ENCODE measurements around the gene PCK1. TPM values are rescaled to one million over a fixed set of nuclear protein-coding genes. Genes with fewer than 3 reads are reported as not detected.
"Not testable (repeated sequence)": the region's sequence is repeated elsewhere in the genome, so short reads cannot be mapped to it uniquely, and the experiment has no call there.

PCK1 gene
- total RNA-seq (2021; ENCODE audit: unreplicated experiment), result 0.49 TPM
- polyA plus RNA-seq (2012), result 0.11 TPM in 1 of 2 replicates, not detected in the other
- Bru-seq, nascent RNA, result not detected
- BruChase-seq, experiment 1, labeled RNA remaining after a 6-hour chase, result not detected
- not detected for BruChase-seq, experiment 2, labeled RNA remaining after a 2-hour chase
- long read RNA-seq, result 0 reads

DNA sequence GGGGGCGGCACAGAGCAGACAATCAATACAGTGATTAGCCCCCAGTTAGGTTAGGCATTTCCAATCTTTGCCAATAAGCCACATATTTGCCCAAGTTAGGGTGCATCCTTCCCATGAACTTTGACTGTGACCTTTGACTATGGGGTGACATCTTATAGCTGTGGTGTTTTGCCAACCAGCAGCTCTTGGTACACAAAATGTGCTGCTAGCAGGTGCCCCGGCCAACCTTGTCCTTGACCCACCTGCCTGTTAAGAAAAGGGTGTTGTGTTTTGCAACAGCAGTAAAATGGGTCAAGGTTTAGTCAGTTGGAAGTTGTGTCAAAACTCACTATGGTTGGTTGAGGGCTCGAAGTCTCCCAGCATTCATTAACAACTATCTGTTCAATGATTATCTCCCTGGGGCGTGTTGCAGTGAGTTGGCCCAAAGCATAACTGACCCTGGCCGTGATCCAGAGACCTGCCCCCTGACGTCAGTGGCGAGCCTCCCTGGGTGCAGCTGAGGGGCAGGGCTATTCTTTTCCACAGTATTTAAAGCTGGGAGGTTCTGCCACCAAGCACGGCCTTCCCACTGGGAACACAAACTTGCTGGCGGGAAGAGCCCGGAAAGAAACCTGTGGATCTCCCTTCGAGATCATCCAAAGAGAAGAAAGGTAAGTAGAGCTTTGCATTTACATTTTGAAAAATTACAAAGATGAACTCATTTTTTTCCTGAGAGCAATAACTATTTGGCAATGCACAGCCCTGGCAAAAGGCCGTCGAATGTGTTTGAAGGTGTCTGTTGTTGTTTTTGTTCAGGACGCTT, at the start of gene PCK1:
PCK1 (plus strand) TSS at position 557 of the 802 bp plus-strand sequence. CDS start 302 bp downstream, outside the sequence.
- ATAC-seq (peak; percentile 55), DNase-seq (ENCODE audit: low read depth, low spot score) (no peak)
- H3K4me3 ChIP-seq (replicated peaks in 1 of 2; ENCODE audit: low read depth in 1 of 2, low read length in 2 of 2), result no peak within 1 kb of the TSS
- ChIA-PET POLR2A (no interaction called here), RAD21 (ENCODE audit: low non-redundant PET in 1 of 2, low total read pairs in 2 of 2, uncharacterized antibody in 2 of 2, unreplicated experiment in 2 of 2) (no interaction called here), CTCF (no interaction called here)
- H2AFZ ChIP-seq (ENCODE audit: low read depth, low read length, poor library complexity, severe bottlenecking), result no peak within 1 kb of the TSS
- peaks cover 2 to 13% of the 10 kb centered on the region in 2 experiments; a peak in 2 of 4 replicates for H3K4me1 ChIP-seq (ENCODE audit: control insufficient read depth in 1 of 2, insufficient read depth in 2 of 2, low read length in 2 of 2)
- no peak within 1 kb of the TSS for H3K4me2 ChIP-seq (ENCODE audit: low read length)
- no peaks in the 10 kb centered on the region for H3K79me2 ChIP-seq (ENCODE audit: insufficient read depth, low read length)
- BruUV-seq (replicated peaks), result no TSS peak
- H3K27me3 ChIP-seq (ENCODE audit: insufficient read depth, low read length), result peaks cover 54% of the 10 kb centered on the region
- H3K9ac ChIP-seq (ENCODE audit: low read length), result no peak within 1 kb of the TSS
- intact Hi-C loops (cut with micrococcal nuclease), result no loop called here
- TF ChIP-seq ZNF274 (IDR thresholded peaks at IDR 0.05; ENCODE audit: low read depth, low read length) (no peak), SP1 (IDR thresholded peaks at IDR 0.05; ENCODE audit: low read depth) (no peak), MAX (IDR thresholded peaks at IDR 0.05) (no peak), POLR2AphosphoS5 (IDR thresholded peaks at IDR 0.05; ENCODE audit: low read depth, low read length) (no peak), JUND (IDR thresholded peaks at IDR 0.05) (no peak), SIN3A (IDR thresholded peaks at IDR 0.05; ENCODE audit: low read depth) (no peak), EGR1 (IDR thresholded peaks at IDR 0.05; ENCODE audit: low read depth) (no peak), RAD21 (IDR thresholded peaks at IDR 0.05; ENCODE audit: low read depth) (no peak), POLR2A (IDR thresholded peaks at IDR 0.05; ENCODE audit: borderline replicate concordance, extremely low read depth, insufficient read depth, insufficient read length) (no peak), EZH2phosphoT487 (IDR thresholded peaks at IDR 0.05; ENCODE audit: borderline replicate concordance) (no peak), ZFX (IDR thresholded peaks at IDR 0.05) (no peak), FOSL1 (IDR thresholded peaks at IDR 0.05; ENCODE audit: low read depth) (no peak)
- TF ChIP-seq, protein P1, sequence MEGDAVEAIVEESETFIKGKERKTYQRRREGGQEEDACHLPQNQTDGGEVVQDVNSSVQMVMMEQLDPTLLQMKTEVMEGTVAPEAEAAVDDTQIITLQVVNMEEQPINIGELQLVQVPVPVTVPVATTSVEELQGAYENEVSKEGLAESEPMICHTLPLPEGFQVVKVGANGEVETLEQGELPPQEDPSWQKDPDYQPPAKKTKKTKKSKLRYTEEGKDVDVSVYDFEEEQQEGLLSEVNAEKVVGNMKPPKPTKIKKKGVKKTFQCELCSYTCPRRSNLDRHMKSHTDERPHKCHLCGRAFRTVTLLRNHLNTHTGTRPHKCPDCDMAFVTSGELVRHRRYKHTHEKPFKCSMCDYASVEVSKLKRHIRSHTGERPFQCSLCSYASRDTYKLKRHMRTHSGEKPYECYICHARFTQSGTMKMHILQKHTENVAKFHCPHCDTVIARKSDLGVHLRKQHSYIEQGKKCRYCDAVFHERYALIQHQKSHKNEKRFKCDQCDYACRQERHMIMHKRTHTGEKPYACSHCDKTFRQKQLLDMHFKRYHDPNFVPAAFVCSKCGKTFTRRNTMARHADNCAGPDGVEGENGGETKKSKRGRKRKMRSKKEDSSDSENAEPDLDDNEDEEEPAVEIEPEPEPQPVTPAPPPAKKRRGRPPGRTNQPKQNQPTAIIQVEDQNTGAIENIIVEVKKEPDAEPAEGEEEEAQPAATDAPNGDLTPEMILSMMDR (IDR thresholded peaks at IDR 0.05 in 2 of 3, conservative IDR thresholded peaks at IDR 0.05 in 1 of 3; ENCODE audit: borderline replicate concordance in 1 of 3, insufficient read depth in 1 of 3, low read depth in 2 of 3, low read length in 2 of 3), result no peak
- TF ChIP-seq, protein P2, sequence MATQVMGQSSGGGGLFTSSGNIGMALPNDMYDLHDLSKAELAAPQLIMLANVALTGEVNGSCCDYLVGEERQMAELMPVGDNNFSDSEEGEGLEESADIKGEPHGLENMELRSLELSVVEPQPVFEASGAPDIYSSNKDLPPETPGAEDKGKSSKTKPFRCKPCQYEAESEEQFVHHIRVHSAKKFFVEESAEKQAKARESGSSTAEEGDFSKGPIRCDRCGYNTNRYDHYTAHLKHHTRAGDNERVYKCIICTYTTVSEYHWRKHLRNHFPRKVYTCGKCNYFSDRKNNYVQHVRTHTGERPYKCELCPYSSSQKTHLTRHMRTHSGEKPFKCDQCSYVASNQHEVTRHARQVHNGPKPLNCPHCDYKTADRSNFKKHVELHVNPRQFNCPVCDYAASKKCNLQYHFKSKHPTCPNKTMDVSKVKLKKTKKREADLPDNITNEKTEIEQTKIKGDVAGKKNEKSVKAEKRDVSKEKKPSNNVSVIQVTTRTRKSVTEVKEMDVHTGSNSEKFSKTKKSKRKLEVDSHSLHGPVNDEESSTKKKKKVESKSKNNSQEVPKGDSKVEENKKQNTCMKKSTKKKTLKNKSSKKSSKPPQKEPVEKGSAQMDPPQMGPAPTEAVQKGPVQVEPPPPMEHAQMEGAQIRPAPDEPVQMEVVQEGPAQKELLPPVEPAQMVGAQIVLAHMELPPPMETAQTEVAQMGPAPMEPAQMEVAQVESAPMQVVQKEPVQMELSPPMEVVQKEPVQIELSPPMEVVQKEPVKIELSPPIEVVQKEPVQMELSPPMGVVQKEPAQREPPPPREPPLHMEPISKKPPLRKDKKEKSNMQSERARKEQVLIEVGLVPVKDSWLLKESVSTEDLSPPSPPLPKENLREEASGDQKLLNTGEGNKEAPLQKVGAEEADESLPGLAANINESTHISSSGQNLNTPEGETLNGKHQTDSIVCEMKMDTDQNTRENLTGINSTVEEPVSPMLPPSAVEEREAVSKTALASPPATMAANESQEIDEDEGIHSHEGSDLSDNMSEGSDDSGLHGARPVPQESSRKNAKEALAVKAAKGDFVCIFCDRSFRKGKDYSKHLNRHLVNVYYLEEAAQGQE (IDR thresholded peaks at IDR 0.05; ENCODE audit: low read depth), result no peak
- TF ChIP-seq, protein P3, sequence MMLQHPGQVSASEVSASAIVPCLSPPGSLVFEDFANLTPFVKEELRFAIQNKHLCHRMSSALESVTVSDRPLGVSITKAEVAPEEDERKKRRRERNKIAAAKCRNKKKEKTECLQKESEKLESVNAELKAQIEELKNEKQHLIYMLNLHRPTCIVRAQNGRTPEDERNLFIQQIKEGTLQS (IDR thresholded peaks at IDR 0.05), result no peak
- H3K9me3 ChIP-seq (ENCODE audit: control insufficient read depth in 1 of 2, insufficient read depth in 1 of 2, low read depth in 1 of 2, low read length in 2 of 2), result no peaks in the 10 kb centered on the region
- H3K27ac ChIP-seq (ENCODE audit: low read depth, low read length), result no peak within 1 kb of the TSS
- no peaks in the 10 kb centered on the region for H4K20me1 ChIP-seq (ENCODE audit: insufficient read depth)
- no peaks in the 10 kb centered on the region for H3K9me2 ChIP-seq (ENCODE audit: insufficient read depth)
- no peaks in the 10 kb centered on the region for H3K36me3 ChIP-seq (ENCODE audit: control insufficient read depth in 1 of 2, insufficient read depth in 2 of 2, low read length in 2 of 2)

GRCh38 chr20:57511709-57512108, 49.2 kb upstream of the PCK1 start:
- H3K4me3 ChIP-seq (replicated peaks in 1 of 2; ENCODE audit: low read depth in 1 of 2, low read length in 2 of 2); H4K20me1 ChIP-seq (ENCODE audit: insufficient read depth); H3K4me2 ChIP-seq (ENCODE audit: low read length); BruUV-seq (replicated peaks); H3K27me3 ChIP-seq (ENCODE audit: insufficient read depth, low read length); H3K27ac ChIP-seq (ENCODE audit: low read depth, low read length); H3K4me1 ChIP-seq (ENCODE audit: control insufficient read depth in 1 of 2, insufficient read depth in 2 of 2, low read length in 2 of 2); DNase-seq (ENCODE audit: low read depth, low spot score); RAD21 ChIA-PET (ENCODE audit: low non-redundant PET in 1 of 2, low total read pairs in 2 of 2, uncharacterized antibody in 2 of 2, unreplicated experiment in 2 of 2); H3K9me2 ChIP-seq (ENCODE audit: insufficient read depth); H3K9ac ChIP-seq (ENCODE audit: low read length); H3K36me3 ChIP-seq (ENCODE audit: control insufficient read depth in 1 of 2, insufficient read depth in 2 of 2, low read length in 2 of 2); H3K79me2 ChIP-seq (ENCODE audit: insufficient read depth, low read length); ATAC-seq; intact Hi-C loops (cut with micrococcal nuclease); POLR2A ChIA-PET; H2AFZ ChIP-seq (ENCODE audit: low read depth, low read length, poor library complexity, severe bottlenecking); H3K9me3 ChIP-seq (ENCODE audit: control insufficient read depth in 1 of 2, insufficient read depth in 1 of 2, low read depth in 1 of 2, low read length in 2 of 2): not testable (repeated sequence)
- CTCF ChIA-PET, result interaction anchor here (3.5 kb wide), 1 partner anchor 13 kb away, joined by 24 read pairs; no protein-coding TSS in a partner anchor

All from HCT116 (cell line).